HS-5 (cell line): ENCODE data around the gene COL13A1.

Experiments
- DNase-seq: peaks from one replicate; pipeline ENCODE4 v3.0.0-alpha.2; 2012; ENCODE audit warnings: low read depth

Gene COL13A1

GRCh38 chr10:69819716-69820506, 18.2 kb downstream of the COL13A1 start:
- DNase-seq, result no peak

- DNase-seq, result no peak
Measured at GRCh38 chr10:69820817-69821216, 19.1 kb downstream of the COL13A1 start.

DNA sequence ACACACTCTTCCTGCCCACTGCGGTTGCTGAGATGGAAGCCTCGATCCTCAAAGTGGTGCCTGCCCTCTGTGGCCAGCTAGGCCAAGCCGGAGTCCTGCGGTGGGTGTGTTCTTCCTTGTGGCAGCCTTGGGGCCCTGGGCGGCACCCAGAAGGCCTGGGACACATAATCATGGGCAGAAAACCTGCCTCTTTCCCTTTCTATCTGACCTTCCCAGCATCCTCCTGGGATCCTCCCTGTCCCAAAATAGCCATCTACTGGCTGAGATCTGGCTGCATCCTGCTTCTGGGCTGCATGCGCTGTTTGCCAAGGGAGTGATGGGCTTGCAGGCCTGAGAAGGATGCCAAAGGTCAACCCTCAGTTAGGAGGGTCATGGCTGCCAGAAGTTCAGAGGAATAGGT, 23.9 kb downstream of the COL13A1 start:
- no peak for DNase-seq

DNA sequence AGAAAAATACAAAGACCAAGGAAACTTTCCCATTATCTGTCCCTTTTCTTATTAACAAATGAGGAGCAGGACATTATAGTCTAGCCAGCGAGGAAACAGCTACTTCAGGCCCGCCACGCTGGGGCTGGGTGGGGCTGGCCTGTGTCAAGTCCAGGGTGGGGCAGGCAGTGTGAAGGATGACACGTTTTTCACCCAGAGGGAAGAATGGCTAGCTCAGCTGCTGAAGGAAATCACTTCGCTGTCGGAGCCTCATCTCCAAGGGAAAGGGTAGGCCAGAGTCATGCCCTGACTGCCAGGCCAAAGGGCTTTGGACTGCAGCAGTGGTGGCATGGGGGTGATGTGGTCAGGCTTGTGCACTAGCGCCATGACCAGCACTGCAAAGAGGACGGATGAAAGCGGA, 24.4 kb downstream of the COL13A1 start:
- no peak for DNase-seq

DNA sequence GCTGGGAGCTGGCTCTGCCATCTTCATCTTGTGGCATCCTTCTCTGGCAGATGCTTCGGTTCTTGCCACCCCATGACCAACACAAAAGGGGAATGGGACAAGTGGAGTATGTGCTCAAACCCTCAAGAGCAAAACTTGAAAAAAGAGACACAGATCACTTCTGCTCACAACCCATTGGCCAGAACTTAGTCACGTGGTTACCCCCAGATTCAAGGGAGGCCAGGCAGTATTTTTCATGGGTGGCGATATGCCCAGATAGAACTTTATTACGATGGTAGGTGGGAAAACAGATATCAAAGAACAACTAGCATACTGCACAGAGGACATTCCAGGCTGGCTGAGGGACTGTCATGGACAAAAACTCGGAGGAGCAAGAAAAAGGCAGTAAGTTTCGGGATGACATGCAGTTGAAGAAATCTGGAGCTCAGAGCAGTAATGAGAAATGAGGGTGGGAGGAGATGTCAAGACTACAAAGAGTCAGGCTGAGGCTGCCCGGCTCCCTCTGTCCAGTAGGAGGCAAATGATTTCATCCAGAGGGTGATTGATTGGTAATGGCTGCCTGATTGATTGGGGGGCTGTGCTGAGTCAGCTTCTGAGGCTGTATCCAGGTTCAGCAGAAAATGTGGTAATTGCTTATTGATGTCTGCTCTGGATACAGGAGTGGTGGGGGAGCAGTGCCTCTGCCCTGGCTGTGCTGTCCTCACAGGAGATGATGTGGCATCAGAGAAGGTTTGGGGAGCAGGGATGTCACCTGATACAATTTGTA, 25.3 kb downstream of the COL13A1 start:
- DNase-seq, result no peak

DNA sequence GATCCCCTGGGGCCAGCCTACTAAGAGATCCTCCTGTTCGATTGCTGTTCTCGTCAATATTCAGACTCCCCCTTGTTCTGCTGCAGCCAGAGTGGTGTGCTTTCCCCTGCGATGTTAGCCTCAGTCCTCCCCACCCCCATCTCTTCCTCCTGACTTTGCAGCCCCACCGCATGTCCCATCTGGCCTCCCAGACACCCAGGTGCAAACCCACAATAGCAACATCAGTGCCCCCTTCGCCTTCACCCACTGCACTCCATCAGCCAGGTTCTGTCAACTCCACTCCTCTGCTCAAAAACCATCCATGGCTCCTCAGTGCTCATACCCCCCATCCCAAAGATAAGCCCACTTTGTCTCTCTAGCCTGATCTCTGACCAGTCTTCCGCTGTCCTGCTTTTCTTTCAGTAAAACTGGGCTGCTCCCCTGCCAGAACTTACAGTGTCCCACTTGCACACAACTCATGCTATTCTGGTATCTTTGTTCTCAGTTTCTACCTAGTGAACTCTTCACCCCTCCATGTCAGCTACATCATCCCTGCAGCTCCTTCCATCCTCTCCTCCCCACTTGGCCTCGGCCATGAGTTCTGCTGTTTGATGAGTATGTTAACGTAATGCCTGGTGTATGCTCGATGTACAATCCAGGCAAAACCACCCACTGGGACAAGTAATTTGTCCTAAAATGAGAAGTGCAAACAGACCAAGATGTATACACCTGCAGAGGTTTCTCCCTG, 26.6 kb downstream of the COL13A1 start:
- DNase-seq, result no peak

DNA sequence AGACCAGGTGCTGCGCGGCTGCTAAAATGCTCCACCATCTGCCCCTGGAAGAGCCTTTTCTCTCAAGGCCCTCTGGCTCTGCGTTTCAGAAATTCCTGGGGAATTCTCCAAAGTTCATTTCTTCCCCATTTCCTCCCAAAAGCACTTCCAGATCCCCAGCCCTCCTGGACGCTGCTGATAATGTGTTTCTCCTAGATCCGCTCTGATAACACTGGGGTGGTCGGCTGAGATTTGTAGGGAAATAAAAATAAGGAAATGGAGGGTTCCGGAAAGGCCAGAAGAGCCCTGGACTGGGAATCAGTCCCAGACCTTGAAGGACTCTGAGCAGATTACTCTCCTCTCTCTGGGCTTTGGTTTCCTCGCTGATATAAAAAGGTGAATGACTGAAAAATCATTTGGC, 28.1 kb downstream of the COL13A1 start:
- no peak for DNase-seq

DNA sequence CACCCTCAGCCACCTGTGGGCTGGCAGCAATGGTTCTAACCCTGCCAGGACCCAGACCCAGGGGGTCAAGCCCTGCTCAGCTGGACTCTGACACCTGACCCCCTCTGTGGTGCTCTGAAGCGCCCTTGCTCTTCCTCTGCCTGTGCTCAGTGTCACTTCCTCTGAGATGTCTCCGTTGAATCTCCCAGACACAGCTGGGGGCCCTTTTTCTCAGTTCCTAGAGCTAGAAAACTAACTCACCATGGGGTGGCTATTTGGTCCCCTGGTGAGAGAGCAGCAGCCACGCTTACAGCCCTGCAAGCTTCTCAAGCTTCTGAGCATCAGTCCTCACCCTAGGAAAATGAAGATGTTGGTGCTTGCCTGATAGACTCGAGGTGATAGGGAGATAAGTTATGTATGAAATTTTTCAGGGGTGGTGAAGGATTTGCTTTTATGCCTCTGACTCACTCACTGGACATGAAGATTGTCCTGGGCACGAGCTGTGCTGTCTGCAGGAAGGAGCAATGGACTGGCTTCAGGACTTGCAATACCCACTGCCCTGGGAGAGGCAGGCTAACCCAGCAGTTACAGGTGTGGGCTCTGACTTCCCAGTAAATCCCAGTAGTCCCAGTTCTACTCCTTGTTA, 29.6 kb downstream of the COL13A1 start:
- DNase-seq, result no peak

- DNase-seq, result no peak
Measured at GRCh38 chr10:69835233-69835632, 33.5 kb downstream of the COL13A1 start.

GRCh38 chr10:69835875-69836730, 34.4 kb downstream of the COL13A1 start:
- no peak for DNase-seq

DNA sequence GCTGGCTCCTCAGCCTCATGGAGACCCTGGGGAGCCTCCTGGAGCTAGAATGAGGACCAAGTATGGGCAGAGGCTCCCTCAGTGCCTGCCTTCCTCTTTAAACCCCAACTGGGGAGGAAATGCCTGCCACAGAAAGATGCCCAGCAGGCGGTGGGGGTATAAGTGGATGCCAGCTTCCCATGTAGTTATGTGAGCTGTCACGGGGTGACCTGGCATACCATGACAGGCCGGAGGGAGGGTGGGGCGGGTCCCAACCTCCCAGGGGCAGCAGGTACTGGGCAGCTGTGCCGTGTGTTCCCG, 35.0 kb downstream of the COL13A1 start:
- DNase-seq, result no peak

GRCh38 chr10:69837261-69837660, 35.6 kb downstream of the COL13A1 start:
- DNase-seq, result no peak

DNA sequence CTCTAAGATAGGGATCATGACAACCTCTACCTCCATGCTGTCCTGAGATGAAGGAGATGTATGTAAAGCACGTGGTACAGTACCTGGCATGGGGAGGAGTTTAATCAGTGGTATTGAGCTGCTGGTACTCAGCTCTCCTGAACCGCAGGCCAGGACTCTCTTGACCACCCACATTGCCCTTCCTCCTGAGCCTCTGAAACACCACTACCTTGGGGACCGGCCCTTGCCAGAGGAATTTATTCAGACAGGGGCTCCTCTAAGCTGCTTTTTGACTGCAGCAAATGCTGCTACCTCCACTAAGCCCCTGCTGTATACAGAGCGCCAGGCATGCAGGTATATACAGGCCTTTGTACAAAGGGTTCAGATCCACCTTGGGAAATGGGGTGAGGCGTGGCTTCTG, 36.7 kb downstream of the COL13A1 start:
- DNase-seq, result no peak

- DNase-seq, result no peak
Measured at GRCh38 chr10:69838853-69839252, 37.1 kb downstream of the COL13A1 start.

- DNase-seq, result no peak
Measured at GRCh38 chr10:69839696-69840345, 38.1 kb downstream of the COL13A1 start.

GRCh38 chr10:69840773-69841172, 39.1 kb downstream of the COL13A1 start:
- DNase-seq, result no peak

GRCh38 chr10:69842020-69842419, 40.3 kb downstream of the COL13A1 start:
- no peak for DNase-seq

DNA sequence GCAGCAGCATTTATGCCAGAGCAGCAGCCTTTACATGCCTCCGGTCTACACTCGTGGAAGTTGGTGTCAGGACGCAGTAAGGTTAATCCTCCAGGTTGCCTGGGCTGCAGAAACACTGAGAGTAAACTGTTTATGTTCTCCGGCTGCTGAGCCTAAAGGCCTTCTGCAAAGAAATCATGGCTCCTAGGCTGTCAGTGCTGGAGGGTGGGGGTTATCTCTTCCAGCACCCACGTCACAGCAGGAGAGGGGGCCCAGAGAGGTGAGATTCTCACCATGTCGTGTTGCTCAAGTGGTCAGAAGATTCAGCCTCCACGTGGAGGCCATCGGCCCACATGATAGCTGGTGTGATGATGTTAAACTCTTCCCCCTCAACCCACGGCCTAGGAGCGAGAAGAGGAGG, 41.2 kb downstream of the COL13A1 start:
- no peak for DNase-seq

GRCh38 chr10:69843923-69844322, 42.2 kb downstream of the COL13A1 start:
- DNase-seq, result no peak

GRCh38 chr10:69844698-69845097, 43.0 kb downstream of the COL13A1 start:
- no peak for DNase-seq
